OCI-LY3 (cell line): ENCODE results near the gene EEF1AKMT2.

Source experiments
- CTCF ChIP-seq: fragments of 200-600, 300-600 bp; sonication (generic); IDR thresholded peaks from 2 replicates; pipeline ENCODE4 v1.5.1; 2014; ENCODE audit warnings: antibody characterized with exemption, low read length, low read depth
- EZH2phosphoT487 ChIP-seq: fragments of 200-600 bp; shearing (Covaris generic); IDR thresholded peaks from 2 replicates; pipeline ENCODE4 v1.6.1; 2018; ENCODE audit warnings: antibody characterized with exemption, mixed run types, low read depth

- TF ChIP-seq CTCF, result no peak
- no peak for TF ChIP-seq EZH2phosphoT487
Measured at GRCh38 chr10:124725791-124726190, 65.9 kb downstream of the EEF1AKMT2 start.
